Putamen (tissue), 1 donor: ENCODE measurements around the gene GLP2R.
A peak's percentile ranks its signal among the peaks of the same experiment; 100 is the strongest.

ENCODE experiments used
- DNase-seq: peaks from one replicate; pipeline ENCODE4 v3.0.0-alpha.2; 2016; ENCODE audit warnings: low spot score

Gene GLP2R

DNA sequence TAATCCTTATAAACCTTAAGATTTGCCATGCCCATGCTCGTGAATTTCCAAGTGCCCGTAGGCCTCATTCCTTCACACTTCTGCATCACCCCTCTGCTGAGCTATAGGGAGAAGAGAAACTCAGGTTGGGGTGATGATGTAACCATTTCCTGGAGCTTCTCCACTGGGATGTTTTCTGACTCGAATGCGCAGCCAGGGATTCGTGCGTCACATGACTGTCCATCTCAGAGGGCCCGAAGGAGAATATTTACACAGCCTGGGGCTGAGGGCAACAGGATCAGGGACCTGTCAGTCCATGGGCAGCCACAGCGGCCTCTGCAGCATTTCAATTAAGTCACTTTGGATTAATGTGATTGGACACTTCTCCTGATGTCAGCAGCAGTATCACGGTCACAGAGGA, 12.6 kb upstream of the GLP2R start:
- DNase-seq = no peak

DNA sequence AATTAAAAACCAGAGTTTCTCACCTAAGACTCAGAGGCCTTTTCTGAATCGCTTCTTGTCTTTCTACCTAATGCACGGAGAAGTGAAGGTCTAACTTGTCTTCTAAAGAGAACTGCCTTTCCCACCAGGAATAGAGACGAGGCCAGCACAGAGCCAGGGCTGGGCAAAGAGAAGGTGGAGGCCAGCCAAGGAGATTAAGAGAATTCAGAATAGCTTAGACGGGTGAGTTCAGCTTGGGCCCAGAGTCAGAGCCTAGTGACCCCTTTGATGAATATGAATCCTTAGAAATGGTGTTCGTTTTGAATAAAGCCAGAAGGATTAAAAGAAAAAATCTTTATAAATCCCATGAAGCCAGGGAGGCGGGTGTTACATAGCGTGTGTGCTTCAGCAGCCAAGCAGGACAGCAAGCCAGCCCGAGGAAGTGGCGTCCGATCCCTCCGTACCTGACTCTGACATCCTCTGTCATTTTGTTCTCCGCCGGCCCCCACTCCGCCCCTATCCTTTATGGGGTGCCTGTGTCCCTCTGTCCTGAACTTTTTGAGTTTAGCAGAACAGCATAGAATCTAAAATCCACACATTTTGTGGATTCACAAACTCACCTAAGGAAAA, 11.3 kb upstream of the GLP2R start:
- no peak for DNase-seq

DNA sequence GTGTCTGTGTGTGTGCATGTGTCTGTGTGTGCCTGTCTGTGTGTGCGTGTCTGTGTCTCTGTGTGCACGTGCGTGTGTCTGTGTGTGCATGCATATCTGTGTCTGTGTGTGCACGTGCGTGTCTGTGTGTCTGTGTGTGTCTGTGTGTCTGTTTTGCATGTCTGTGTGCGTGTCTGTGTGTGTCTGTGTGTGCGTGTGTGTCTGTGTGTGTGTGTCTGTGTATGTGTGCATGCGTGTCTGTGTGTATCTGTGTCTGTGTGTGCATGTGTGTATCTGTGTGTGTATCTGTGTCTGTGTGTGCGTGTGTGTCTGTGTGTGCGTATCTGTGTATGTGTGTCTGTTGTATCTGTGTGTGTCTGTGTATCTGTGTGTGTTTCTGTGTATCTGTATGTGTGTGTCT, 9.3 kb upstream of the GLP2R start:
- DNase-seq = no peak

DNA sequence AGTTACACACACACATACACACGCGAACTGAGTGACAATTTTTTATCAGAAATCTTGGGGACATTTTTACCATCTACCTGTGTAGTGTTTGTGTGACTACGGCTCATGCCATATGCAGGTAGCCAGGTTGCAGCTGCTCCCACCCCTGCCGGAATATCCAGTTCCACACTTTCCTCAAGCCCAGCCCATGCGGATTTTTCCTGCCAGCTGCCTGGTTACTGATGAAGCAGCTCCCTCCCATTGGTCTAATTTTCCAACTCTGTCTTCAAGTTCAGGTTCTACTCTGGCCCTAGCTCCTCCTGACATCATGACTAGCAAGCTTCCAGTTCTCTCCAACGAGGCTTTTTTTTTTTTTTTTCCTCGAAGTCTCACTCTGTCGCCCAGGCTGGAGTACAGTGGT, 8.6 kb upstream of the GLP2R start:
- DNase-seq = no peak

DNA sequence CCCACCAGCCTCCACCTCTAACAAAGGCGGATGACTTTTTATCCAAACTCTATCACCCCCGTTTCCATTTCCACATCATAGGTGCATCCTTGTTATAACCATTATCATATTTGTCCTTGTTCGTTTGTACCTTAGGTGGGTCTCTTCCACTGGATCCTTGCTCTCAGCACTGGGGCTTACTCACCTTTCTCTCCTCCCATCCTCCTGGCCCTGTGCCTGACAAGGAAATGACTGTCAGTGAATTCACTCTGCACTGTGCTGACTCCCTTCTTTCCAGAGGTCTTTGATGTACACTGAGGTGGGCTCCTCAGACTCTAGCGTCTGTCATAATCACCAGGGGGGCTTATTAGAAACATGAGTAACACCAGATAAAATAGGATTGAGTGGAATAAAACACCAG, 7.0 kb upstream of the GLP2R start:
- DNase-seq = no peak

DNA sequence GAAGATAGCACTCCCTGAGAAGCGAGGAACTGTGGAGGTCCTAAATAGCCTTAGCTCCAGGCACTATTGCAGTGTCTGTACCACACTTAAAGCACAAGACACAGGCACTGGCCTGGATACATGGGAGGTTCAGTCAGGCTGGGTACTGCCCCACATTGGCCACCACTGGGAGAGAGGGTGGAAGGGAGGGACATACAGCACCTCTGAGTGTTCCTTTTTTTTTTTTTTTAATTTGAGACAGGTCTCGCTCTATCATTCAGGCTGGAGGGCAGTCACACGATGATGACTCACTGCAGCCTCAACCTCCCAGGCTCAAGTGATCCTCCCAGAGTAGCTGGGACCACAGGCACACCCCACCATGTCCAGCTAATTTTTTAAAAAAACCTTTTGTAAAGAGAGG, 5.3 kb upstream of the GLP2R start:
- no peak for DNase-seq

DNA sequence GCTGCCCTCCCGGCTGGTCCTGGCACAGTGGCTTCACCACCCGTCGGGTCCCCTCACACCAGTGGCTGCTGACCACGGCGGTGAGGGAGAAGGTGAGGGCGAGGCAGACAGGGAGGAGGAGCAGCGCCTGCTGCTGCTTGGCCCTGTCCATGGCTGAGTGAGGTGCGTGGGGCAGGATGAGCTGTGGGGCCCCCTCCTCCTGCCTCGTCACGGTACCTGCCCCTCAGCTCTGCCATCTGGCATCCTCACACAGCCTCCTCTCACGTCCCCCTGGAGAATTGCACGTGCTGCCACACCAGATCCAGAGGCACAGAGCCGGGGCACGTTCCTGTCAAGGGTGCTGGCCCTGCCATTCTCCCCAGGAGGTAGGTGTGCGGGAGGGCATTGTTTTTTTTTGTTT, 3.8 kb upstream of the GLP2R start, which contains the start of gene GSG1L2:
Gene GSG1L2, minus strand, starts transcription at position 159 of the 400 bp plus-strand sequence. Its CDS starts 8 bp downstream, at position 151.
- no peak for DNase-seq

DNA sequence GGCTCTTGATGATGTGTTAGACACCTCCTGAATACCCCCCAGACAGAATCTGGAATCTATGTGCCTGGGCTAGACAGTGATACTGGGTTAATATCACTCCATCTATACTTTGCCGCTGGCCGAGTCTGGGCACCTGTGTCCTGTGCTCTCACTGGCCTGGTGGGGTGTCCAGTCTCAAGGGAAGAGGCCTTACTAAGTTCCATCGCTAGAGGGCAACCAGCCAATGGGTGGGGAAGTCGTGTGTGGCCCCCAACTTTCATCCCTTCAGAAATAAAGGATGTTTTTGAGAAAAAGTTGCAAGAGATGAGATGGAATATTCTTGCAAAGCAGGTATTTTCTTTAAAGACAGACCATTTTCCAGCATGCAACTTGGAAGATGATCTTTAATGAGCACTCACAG, 1.6 kb upstream of the GLP2R start:
- DNase-seq = no peak

DNA sequence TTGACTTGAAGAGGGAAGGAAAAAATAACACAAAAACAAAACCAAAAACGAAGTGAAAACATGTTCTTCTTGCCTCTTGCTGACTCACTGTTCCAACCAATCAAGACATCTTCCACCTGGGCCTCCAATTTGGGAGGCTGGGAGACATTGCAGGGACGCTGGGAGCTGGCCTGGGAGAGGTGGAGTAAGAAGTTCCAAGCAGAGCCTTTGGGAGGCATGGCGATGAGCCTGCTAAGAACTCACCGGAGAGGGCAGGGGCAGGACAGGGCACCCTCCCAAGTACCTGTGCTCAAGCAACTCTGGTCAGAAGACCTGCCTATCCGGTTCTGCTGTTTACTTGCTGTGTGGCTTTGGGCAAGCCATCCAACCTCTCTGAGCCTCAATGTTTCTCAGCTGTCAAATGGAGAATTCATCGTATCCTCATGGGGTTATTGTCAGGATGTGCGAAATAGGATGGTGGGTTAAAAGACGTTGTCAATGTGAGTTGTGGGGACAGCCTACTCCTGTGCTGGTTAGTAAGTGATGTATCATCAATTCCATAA, 856 bp upstream of the GLP2R start:
- DNase-seq = no peak

DNA sequence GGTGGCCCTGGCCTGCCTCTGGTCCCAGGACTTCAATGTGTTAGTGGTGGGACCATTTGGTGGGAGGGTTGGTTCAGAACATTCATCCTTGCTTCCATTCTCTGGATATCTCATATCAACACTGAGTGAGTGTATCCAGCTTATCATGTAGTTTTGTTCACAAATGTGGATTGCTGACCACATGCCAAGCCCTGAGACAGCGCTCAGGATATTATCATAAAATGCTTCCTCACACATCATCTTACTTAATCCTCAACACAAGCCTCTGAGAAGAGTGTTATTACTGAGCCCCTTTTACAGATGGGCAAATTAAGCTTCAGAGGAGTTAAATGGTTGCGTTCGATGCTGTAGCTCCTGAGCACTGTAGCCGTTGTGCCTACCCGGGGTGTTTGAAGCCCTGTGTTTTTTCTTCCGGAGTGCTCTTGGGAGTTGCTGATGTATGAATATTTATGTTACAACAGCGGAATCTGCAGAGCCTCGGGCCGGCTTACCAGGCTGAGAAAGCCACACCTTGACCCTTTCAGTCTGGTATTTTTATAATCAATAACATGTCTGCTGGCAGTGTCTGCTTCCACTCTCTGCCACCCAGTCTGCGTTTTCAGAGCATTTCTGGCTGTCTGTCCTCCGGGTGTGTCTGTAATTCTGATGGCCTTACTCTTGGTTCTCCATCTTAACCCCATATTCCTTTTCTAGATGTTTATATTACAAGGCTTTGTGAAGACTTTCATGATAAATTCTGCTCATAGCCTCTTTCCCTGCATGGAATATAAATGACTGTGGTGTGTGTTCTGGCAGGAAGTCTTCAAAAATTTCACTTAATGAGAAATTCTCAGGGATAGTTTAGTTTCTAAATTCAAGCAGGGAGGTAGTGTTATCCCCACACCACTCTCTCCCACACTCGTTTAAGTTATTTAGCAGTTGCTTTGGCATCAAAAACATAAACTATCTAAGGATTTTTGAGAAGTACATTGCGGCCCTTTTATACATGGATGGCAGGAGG, 2.9 kb downstream of the GLP2R start:
- DNase-seq = no peak

DNA sequence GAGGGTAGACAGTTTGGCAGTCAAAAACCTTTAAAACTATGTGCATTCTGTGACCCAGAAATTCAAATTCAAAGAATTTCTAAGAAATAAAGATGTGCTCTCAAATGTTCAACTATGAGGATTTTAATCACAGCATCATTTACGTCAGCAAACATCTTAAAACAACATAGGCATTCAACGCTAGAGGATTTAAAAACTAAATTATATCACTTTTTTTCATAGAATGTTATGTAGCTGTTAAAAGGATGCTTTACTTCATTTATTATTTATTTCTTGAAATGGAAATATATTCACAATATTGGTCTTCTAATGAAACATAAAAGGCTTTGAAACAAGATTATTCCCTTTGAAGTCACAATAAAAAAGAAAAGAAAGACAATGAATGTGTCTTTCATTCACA, 3.6 kb downstream of the GLP2R start:
- no peak for DNase-seq

DNA sequence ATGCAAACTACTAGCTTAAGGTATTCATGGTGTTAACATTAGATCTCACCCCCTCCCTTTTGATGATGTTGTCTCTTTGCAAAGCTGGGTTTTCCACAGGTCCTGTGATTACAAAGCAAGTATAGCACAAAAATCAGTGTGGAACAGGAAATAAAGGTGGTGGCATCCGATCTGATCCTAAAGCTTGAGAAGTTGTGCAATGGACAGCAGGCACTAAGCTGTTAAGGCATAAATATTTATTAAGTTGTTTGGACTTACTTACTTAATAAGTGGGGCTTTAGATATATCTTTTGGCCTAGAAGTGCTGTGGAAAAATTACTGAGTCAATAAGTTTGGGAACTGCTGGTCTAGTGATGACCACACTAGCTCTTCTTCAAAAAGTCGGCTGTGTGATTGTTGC, 5.0 kb downstream of the GLP2R start:
- DNase-seq = no peak

DNA sequence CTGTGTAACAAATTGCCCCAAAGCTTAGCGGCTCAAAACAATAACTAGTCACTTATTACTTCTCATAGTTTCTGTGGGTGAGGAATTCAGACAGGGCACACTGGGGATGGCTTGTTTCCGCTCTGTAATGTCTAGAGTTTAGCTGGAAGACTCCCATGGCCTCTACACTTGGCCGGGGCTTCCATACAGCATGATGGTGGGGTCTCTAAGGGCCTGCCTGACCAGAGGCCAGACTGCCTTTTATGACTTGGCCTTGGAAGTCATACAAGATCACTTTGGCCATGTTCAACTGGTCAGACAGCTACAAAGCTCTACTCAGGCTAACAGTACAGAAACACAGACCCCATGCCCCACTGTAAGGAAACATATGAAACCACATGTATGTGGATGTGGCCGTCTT, 8.2 kb downstream of the GLP2R start:
- DNase-seq = no peak

DNA sequence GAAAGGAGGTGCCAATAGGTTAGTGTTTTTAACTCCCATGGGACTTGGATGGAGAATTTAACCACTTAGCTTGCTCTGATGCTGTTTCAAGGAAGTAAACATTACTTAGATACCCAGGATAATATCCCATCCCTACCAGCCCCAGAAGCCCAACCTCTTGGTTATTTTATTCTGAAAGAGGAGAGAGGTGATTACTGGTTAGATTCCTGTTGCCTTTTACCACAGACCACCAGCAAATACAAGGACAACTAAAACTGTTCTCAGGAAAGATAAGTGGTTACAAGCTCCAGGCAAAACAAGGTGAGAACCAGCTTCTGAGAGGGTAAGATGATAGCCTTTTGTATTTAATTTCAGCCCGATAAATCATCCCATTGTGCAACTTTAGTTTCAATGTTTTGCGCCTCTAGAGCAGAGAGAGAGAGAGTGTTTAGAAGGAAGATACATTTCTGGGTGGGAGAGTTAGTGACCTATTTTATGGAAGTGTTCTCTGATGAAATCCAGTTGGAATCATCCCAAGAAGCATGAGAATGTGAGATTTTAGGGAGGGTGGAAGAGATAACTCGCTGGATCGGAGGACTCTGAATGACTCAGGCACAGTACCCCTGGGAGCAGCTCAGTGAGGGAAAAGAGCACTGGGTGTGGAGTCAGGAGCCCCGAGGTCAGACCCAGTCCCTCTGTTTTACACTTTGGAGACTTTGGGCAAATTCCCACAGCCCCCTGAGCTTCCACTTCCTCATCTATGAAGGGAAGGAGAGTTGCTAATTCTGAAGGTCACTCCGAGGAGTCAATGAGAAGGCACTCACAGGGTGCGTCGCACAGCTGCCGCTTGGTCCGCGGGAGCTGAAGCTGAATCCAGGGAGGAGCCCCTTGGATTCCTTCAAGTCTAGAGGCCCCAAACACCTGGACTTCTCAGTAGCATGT, 12.1 kb downstream of the GLP2R start:
- no peak for DNase-seq

DNA sequence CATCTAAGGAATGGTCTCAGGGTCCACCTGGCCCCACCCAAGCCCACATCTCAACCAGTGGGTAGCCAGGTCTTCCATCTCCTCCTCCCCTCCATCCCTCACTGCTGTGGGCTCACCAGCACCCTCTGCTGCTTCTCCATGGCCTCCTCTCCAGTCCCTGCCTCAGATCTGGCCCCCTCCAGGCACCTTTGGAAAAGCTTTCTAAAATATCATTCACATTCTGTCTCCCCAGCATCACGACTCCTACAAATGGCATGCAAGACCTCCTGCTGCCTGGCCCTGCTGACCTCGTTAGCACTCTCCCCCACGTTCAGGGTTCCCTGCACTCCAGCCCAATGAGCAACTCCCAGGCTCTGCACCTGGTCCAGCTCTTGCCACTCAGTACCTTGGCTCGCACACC, 13.7 kb downstream of the GLP2R start:
- DNase-seq = no peak

DNA sequence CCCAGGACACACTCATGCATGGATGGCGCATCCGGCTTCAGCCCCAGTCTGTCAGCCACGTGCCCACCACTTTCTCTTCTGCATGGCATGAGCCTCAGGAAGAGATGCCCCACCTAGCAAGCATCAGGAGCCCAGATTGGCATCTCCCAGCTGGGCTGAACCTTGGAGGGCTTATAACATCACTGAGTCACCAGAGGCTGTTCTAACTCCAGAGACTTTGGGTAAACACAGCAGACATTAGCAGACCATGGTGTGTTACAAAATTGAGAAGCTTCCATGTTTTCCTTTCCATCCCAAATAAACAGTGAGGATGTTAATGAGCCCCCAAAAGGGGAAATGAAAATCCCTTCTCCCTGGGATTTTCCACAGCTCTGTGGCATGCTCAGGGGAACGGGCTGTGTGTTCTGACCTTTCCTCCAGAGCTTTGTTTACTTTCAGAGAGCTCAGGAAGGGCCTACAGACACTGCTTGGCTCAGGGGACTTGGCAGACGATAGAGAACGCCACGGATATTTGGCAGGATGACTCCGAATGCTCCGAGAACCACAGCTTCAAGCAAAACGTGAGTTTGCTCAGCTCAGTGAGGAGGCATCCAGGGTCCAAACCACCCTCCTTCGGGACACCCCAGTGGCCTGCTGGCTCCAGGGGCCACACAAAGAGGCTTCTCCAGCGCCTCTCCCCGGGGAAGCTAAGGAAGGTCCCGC, 16.5 kb downstream of the GLP2R start:
- DNase-seq = peak; percentile 27

DNA sequence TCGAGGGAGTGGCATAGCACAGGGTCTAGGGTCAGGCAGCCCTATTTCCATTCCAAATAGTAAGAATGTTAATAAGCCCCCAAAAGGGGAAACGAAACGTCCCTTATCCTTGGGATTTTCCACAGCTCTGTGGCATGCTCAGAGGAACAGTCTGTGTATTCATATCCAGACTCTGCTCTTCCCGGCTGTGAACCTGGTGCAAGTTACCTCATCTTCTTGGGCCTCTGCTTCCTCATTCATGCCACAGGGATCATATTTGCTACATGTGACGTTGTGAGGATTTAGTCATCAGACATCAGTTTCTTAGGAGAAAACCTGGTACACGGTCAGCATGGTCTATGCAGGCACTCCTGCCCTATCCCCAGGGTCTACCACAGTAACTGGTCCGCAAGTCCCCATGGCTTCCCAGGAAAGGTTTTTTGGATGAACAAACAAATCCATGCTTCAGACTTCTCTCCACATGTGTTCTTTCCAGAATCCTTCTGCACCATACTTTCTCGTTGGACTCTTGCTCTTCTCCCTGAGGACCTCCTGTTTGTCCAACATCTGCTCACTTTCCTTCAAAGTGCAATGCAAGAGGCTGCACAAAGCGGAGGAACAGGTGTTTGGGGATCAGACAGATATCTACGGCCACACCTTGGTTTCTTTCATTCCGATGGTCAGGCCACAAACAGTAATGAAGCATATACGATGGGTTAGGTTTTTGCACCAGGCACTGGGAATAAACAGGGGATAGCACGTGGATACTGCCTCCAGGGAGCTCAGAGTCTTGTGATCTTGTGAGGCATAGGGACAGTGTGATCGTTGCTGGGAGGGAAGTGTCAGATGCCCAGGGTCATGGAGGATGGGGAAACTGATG, 17.7 kb downstream of the GLP2R start:
- DNase-seq = no peak

DNA sequence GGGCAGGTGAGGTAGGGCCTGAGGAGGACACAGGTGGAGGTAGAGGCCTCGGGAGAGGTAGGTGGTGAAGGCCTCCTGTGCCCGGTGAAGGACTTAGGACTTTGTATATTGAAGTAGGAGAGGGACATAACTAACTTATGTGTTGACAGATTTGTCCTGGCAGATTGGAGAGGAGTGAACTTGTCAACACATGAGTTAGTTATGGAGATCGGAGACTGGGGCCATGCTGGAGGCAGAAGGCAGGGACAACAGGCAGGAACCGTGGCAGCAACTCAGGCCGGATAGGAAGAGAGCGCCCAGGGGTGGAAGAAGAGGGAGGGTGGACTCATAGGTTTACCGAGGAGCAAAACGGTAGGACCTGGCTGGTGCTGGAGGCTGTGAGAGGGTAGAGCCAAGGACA, 18.4 kb downstream of the GLP2R start:
- DNase-seq = no peak

DNA sequence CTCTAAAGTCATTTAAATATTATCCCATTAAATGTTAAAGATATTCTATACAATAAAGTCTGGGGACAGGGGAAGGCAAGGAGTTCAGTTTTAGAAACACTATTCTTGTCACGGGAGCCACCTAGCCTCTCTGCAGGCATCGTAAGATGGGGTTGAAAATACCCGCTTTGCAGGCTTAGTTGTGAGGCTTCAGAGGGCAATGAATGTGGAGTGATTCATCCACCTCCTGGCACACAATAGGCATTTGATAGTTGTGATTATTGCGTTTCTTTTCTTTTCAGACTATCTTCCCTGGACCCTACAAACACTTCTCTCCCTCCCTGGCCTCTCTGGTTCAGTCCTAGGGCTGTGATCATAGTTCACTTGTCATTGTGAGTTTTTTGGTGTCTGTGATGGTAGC, 19.6 kb downstream of the GLP2R start:
- DNase-seq = no peak

DNA sequence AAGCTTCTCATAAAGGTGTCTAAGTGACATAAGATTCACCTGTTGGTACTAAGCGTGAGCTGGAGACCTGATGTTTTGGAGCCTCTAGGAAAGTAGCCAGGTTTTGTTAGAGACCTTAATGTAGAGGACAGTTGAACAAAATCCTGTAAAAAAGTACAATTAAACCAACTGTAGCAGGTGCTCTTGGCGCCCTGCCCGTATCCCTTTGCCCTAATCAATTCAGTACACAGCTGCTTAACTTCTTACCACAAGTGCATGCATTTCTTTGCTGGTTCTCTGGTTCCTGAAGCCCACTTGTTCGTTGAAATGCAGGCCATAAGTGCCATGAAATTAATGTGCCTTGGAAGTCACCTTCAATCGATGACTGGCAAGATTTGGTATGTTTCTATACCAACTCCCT, 24.4 kb downstream of the GLP2R start:
- no peak for DNase-seq

DNA sequence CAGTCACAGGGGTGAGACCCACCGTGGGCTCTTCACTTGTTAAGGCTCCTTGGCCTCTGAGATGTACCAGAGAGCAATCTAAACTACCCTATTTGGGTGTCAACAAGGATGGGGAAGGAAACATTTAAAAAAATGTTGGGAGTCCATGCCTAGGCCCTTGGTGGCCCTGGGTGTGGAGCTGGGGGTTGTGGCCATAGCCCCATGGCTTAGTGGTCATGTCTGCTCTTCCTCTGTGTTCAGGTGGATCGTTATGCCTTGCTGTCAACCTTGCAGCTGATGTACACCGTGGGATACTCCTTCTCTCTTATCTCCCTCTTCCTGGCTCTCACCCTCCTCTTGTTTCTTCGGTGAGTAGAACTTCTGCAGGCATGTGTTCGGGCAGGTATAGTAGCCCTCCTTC, 28.5 kb downstream of the GLP2R start:
- DNase-seq = no peak
